ENCODE data around the gene VWA5A.
"Not testable (repeated sequence)": the region's sequence is repeated elsewhere in the genome, so short reads cannot be mapped to it uniquely, and the experiment has no call there.

Gene VWA5A

DNA sequence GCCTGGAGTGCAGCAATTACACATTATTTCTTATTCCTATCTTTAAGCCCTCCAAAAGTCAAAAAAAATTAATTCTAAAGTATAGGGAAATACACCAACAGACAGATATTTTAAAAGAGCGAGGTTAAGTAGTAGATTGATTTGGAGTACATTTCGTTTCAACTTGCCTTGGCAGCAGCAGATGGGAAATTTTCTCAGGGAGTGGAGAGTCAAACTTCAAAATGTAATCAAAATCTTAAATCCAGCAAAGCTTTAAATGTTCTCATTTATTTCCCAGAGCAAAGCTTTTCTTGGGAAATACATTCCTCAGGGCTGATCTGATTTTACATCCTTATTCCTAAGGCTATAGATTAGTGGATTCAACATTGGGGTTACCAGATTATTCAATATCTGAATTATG is 21.9 kb upstream of the VWA5A start:
- no peak for DNase-seq

DNA sequence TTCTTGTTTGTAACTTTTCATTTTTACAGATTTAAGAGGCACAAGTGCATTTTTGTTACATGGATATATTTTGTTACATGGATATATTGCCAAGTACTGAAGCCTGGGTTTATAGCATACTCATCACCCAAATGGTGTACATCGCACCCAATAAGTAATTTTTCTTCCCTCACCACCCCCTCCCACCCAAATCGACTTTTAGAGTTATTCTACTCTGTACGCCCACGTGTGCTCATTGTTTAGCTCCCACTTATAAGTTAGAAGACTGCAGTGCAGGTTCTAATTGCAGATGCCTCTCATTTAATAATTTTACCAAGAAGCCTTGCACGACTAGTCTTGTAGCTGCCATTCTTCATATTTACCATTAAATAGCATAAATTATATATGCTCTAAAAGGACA is 20.5 kb upstream of the VWA5A start:
- DNase-seq, result no peak

DNA sequence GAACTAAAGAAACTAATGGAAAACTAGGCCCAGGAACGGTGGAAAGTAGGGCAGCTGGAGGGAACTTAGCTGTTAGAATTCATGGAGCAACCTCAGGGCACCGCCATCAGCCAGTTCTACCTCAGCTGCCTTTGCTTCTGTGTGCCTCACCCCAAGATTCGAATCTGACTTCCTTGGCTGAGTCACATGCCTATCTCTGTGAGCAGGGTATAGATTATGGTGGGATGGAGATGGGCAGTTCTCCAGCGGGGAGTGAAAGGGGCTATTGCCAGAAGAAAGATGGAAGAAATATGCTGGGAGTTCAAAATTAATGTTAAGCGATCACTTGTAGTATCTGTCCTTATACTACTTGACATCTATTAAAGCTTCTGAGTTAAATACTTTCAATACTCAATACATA is 18.9 kb upstream of the VWA5A start:
- no peak for DNase-seq

DNA sequence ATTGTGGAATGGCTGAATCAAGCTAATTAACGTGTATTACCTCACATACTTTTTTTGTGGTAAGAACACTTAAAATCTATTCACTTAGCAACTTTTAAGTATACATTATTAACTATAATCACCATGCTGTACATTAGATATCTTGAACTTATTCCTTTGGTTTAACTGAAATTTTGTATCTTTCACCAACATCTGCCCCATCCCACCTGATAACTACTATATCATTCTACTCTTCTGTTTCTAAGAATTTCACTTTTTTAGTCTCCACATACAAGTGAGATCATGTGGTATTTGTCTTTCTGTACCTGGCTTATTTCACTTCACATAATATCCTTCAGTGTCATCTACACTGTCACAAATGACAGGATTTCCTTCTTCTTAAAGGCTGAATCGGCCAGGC is 17.1 kb upstream of the VWA5A start:
- no peak for DNase-seq

DNA sequence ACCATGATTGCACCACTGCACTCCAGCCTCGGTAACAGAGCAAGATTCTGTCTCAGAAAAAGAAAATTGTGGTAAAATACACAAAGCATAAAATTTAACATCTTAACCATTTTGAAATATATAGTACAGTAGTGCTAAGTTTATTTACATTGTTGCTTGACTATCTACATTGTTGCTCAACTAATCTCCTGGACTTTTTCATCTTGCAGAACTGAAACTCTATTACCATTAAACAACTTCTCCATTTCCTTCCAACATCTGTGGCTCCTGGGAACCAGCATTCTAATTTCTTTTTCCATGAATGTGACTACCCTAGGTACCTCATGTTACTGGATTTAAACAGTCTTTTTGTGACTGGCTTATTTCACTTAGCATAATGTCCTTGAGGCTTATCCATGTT is 13.5 kb upstream of the VWA5A start:
- no peak for DNase-seq

DNA sequence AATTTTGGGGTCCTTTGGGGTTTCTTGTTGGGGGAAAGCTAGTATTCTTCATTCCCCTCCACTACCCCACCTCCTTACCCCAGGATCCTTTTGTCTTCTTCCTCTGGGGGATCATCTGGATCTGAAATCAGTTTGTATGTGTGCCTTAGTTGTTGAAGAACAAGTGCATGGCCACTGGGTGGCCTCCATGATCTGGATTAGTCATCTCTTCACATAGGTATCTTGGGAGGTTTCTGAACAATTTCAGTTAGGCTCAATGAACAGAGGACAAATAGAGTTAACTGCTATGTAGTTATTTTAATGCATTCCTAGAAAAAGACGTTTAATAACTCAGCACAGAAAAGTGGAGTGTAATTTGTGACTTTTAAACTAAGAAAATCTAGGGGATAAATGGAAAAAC is 7.1 kb upstream of the VWA5A start:
- DNase-seq, result peak in 1 of 2 experiments; percentile 45

DNA sequence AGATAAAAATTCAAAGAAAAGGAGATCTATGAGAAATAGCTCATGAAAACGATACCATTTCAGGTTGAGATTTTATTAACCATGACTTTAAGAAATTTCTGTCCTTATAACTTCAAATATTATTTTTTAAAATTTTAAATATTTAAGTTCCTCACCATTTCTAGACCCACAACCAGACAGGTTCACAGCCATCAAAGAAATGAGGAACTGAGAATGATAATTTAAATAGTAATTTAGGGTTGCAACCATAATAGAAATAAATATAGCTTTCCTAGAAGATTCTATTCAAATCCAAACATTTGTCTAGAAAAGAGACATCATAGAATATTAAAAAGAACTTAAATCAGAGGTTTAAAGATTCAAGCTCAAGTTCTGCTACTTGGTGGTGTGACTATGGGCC is 5.9 kb upstream of the VWA5A start:
- DNase-seq, result no peak

DNA sequence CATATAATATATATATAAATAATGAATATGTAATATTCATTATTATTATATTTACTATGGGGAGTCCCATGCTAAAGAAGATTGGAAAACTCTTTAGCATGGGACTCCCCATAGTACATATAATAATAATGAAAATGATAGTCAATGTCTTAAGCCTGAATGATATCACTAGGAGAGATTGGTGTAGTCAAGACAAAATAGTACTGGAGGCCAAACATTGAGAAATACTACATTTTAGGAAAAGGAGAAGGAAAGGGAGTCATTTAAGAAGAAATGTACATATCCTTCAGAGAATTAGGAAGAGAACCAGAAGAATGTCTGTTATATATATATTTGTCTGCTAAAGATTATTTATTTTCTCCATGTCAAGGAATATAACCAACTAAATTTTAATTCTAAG is 5.0 kb upstream of the VWA5A start:
- no peak for DNase-seq

DNA sequence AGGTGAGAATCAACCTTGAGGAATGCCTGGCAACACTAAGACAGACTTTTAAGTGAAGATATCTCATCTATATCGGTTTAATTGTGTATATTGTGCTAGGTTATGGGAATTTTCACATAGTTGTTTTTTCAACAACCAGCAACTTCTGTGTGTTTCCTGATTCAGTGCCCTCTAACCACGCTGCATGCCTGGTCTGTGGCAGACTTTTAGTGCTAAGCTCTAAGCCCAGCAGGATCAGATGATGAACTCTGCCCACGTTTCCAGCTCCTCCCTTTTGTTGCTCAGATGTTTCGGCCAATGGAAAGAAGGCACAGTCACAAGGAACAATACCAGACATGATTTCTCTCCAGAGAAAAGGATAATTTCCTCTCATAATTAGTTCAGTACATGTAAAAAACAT is 1.4 kb upstream of the VWA5A start:
- DNase-seq, result no peak

DNA sequence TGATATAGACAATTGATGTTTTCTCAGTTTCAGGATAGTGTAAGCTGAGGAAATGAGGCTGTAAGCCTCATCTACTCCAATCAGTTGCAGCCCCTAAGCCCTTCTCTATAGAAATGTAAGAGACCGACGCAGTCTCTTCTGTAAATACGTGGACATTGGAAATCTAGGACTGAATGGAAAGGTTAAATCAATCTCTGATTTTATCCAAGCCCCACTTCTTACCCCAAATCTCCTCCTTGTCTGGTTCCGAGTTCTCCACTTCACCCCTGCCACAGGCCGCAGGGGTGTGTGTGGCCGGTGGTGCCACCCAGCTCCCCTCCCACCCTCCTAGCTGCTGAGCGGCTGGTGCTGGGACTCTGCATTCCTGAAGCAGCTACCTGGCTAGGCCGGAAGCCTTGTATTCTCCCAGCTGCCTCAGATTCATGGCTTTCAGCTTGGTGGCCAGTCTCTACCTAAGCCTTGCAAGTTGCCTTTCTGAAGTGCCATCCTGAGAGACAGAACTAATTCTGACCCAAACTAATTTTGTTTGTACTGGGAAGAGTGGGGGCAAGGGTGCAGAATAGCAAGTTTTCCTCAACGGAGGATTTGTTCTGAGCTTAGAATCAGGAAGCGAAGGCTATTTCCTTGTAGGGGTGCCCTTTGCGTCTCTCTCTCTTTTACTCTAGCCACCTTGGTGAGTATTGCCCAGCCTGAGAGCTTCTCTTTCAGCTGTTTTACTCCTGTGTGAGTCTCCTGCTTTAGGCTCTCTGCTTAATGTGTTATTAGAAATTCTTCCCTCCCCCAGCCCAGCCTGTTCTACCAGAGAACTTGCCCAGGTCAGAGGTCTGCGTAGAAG is 749 bp downstream of the VWA5A start:
- no peak for DNase-seq

DNA sequence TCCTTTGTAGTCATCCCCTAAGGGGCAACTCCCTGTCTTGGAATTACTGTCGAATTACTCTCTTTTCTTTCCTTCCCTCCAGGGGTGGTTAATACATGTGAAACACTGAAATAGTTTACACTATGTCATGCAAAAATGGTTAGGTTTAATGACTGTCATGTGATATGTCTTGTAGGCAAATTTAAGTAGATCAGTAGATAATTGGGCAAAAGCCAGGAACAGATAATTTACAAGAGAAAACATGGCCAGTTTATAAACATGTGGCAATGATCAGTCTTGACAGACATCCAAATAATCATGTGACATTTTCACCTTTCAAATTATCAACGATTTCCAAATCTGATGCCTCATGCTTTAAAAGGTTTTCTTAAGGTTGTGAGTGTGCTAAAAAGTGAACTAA is 3.9 kb downstream of the VWA5A start:
- DNase-seq, result no peak

DNA sequence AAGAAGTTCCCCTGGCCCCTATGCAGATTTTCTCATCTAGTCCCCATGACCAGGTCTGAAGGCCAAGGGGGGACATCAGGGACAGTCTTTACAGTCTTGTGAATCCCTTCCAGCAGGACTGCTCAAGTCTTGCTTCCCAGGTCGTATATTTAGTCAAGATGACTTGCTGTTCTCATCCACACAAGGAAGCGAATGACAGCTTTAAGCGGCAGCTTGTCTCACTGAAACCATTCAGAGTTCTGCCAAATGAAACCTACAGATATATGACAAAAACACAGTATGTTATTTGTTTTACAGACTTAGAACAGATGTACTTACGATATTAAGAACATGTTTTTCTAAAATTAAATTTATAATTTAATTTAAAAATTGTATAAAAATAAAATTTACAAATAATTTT is 5.6 kb downstream of the VWA5A start:
- no peak for DNase-seq

DNA sequence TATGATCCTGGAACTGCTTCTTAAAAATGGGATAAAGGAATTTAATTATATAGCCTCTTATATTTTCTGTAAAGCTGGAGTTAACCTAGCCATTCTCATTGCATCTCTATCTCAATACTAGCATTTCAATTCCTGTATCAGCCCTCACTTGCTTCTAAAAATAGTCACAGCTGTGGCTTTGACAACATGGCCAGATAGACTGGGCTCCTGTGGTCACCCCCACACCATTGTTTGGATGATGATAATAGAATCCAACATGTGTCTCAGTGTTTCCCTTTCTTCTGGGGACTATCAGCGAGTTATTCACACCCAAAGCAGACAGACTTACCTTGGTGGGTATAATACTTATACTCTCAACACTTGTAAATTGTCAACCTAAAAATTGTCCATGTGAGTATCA is 6.9 kb downstream of the VWA5A start:
- no peak for DNase-seq

DNA sequence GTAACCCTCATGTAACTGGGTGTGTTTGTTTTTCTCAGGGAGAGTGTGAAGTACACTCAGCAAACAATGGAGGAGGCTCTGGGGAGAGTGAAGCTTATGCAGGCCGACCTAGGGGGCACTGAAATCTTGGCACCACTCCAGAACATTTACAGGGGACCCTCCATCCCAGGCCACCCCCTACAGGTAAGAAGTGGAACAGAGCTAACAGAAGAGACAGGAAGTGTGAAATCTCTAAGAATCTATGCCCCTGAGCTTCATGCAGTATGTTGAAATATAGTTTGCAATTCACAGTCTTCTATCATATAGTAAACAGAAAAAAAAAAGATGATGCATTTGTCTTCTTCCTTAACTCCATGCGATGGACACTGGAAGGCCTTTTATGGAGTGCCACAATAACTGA is 8.4 kb downstream of the VWA5A start:
- no peak for DNase-seq

DNA sequence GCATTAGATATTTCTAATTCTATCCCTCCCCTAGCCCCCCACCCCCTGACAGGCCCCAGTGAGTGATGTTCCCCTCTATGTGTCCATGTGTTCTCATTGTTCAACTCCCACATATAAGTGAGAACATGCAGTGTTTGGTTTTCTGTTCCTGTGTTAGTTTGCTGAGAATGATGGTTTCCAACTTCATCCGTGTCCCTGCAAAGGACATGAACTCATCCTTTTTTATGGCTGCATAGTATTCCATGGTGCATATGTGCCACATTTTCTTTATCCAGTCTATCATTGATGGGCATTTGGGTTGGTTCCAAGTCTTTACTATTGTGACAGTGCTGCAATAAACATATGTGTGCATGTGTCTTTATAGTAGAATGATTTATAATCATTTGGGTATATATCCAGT is 11.9 kb downstream of the VWA5A start:
- not testable (repeated sequence) for DNase-seq

DNA sequence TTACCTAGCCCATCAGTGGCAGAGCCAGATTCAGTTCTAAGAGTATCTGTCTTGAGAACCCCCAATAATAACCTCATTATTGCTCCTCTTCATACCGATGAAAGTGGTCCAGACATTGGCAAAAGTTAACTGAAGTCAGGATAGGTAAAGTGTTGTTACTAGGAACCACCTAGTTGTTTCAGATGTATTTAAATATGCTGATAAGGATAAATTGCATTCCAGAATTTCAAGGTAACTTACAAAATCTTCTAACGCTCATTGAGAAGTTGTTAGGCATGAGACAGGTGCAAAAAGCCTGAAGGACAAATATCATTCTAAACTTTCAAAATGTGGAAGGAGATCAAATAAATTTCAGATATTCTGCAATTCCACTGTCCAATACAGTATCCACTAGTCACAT is 27.8 kb downstream of the VWA5A start:
- DNase-seq, result no peak

DNA sequence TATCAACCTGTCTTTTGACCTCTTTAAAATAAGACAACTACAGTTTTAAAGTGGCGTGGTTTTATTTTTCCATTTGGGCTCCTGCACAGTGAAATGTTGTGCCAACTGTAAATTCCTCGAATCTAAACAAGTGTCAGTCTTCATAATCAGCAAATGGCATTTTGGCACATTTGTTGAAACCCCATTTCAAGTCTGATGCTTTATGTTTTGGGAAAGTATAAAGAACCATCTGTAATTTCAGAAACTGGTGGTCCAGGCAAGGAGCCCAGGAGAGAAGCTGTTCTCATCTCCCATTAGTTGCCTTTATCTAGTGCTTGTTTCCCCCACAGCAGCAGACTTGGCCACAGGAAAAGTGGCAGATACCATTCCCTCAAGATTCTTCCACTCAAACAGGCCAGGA is 32.7 kb downstream of the VWA5A start:
- no peak for DNase-seq

DNA sequence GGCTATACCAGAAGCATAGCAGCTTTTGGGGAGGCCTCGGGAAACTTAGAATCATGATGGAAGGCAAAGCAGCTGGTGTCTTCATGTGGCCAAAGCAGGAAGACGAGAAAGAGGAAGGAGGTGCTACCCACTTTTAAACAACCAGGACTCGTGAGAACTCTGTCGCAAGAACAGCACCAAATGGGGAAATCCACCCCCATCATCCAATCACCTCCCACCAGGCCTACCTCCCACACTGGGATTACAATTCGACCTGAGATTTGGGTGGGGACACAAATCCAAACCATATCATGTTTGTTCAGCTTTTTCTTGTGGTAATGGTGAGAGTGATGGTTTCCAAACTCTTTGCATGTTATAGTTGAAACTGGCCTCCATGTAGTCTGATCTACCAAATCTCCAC is 35.4 kb downstream of the VWA5A start:
- peak; percentile 23 to 25 for DNase-seq

DNA sequence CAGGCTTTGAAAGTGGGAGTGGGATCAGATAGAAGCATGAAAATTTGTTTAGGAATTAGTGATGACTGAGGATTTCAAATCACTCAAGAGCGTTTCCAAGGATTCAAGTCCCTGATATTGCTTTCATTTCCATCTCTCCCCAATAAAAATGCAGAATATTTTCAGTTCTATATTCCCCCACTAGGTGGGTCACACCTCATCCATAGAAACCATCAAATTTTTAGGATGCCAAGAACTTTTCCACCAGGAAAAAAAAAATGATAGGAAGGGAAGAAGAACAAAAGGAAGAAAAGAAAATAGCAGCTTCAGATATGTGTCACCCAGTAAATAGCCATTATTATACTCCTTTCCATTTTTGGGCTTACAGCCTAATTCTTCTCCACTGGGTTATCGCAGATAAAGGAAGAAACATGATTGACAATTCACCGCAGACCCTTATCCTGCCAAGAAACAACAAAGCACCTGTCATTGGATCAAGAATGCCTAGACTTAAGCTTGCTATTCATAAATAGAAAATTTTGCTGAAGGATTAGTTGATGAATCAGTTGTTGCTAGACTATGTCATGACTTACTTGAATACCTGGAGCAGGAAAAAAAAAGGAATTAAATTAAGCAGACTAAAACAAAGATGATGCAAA is 37.6 kb downstream of the VWA5A start:
- no peak for DNase-seq

DNA sequence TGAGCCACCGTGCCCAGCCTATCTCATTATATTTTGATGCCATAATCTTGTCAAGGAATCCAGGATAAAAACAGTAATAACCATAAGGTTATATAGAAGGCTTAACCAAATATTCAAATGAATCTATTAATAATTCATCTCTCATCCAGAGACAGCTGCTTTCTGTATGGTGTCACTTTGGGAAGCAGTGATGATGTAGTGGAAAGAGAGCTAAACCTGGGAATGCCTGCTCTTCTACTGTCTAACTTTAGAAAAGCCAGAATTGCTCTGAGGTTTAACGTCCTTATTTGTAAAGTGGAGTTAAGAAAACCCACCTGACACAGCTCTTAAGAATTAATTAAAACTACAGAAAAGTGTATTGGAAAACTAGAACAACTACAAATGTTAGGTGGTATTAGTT is 38.6 kb downstream of the VWA5A start:
- DNase-seq, result no peak

DNA sequence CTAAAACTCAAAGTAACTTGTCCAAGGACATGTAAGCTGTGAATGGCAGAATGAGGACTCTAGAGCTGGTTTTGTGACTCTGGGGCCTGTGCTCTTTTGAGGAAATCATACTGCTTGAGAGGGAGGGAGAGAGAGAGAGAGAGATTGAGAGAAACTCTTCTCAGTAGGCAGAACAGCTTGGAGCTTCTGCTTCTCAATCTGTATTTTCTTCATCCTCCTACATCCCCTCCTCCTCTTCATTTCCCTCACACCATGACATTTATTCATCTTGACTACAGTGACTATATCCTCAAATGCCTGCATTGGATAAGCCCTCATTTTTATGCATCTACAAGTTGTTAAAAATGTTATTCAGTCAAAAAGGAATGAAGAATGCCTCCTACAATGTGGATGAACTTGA is 44.2 kb downstream of the VWA5A start:
- DNase-seq, result no peak

DNA sequence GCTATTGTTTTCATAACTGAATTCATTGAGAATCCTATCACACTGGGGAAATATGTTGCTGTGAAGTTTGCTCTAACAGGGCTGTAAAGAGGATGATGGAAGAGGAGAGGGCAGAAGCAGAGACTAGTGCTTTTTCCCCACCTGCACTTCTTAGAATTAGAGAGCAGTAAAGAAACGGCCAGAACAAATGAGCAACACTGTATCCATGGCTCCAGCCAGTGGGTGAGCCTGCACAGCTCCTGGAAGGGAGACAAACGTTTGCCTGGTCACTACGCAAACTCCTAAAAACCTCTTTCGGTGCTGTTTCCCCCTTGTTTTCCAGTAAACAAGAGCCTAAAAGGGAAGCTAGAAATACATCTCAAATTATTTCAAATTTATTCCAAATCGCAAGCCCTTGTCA is 45.7 kb downstream of the VWA5A start:
- DNase-seq, result no peak

DNA sequence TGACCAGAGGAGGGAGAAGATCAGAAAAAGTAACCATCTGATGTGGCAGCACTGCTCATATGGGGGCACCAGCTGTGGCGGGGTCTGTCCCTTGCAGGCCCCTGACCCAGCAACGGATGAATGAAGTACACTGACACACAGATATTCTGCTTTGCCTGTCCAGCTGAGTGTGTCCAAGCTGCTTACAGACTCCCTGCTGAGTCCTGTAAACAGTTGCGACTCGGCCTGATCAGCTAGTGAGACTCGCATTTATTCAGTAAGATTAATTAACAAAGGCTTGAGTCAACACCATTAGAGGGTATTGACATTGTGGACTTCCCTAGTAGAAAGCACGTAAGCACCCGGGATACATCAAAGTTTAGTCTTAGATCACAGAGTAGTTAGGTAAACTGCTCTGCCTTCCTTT is 52.6 kb downstream of the VWA5A start:
- no peak for DNase-seq

DNA sequence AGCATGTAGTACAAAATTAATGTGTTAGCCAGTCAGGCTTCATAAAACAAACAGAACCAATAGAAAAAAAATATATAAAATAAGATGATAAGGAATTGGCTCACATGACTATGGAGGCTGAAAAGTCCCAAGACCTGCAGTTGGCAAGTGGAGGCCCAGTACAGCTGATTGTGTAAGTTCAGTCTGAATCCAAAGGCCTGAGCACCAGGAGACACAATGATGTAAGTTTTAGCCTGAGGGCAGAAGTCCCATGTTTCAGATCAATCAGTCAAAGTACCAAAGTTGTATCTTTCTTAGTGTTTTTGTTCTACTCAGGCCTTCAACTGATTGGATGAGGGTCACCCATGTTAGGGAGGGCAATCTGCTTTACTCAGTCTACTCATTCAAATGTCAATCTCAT is 53.5 kb downstream of the VWA5A start:
- DNase-seq, result no peak

DNA sequence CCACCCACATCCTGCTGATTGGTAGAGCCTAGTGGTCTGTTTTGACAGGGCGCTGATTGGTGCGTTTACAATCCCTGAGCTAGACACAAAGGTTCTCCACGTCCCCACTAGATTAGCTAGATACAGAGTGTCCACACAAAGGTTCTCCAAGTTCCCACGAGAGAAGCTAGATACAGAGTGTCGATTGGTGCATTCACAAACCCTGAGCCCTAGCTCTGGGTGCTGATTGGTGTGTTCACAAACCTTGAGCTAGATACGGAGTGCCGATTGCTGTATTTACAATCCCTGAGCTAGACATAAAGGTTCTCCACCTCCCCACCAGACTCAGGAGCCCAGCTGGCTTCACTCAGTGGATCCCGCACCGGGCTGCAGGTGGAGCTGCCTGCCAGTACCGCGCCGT is 55.1 kb downstream of the VWA5A start:
- not testable (repeated sequence) for DNase-seq

All from Kasumi-1 (cell line).